HG03469 (cell line): Measurements from ENCODE around the gene GFPT1.

ENCODE experiments used
- ATAC-seq: cut with Tn5 transposase; IDR thresholded peaks from one replicate; pipeline ENCODE4 v1.9.1; 2021; ENCODE audit warnings: mild to moderate bottlenecking, moderate library complexity, moderate number of reproducible peaks; ENCODE audit not compliant: unreplicated experiment

Gene GFPT1

DNA sequence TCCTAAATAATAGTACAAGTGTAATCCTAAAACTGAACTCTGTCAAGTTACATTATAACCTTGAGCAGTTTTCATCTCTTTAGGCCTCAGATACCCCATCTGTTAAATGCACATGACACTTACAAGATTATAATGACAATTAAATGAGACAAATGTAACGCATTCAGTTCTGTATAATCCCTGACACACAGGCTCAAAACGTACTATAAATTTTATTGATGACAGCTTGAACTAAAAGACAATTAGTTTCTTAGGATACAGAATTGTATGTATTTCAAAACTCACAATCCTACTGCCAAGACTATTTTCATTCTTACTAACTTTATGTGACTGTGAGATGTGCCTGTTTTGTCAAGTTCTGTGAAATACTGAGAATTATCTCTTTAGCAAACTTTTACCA lies 56.2 kb downstream of the GFPT1 start:
- no peak for ATAC-seq

DNA sequence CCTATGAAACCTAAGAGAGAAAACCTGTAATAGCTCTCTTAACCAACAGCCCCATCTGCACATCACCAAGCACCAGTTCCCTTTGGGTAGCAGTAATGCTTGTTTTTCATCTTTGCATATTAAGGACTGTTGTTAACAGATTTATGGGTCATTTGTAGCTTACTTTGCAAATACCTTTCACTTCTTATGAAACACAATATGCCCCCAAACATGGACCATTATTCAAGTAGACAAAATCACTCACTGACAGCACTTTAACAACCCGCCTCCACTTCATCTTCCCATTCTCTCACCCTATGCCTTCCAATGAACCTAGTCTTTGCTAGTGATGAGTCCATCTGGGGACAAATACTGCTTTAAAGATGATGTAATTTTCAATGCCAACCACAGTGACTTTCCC lies 64.4 kb downstream of the GFPT1 start:
- ATAC-seq = no peak

DNA sequence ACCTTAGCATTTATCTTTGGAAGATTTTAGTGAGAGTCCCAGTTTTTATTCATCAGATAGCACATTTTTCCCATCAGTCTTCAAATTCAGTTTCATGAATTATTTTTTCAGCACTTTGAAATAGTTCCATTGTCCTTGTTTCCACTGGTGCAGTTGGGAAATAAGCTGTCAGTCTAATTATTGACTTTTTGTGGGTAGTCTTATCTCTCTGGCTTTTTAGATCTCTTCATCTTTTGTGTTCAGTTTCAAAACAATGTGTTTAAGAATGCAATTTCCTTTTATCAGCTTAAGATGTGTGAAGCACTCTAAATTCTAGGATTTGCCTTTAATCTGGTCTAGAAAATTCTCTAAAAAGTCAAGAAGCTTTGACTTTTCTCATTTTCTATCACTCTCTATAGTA lies 70.5 kb downstream of the GFPT1 start:
- ATAC-seq = no peak

- ATAC-seq = no peak
These were observed 71.8 kb downstream of the GFPT1 start for GRCh38 chr2:69315160-69315761.

GRCh38 chr2:69311024-69311416 lies 76.0 kb downstream of the GFPT1 start:
- ATAC-seq = no peak

GRCh38 chr2:69310111-69311023 lies 76.7 kb downstream of the GFPT1 start:
- ATAC-seq = no peak

DNA sequence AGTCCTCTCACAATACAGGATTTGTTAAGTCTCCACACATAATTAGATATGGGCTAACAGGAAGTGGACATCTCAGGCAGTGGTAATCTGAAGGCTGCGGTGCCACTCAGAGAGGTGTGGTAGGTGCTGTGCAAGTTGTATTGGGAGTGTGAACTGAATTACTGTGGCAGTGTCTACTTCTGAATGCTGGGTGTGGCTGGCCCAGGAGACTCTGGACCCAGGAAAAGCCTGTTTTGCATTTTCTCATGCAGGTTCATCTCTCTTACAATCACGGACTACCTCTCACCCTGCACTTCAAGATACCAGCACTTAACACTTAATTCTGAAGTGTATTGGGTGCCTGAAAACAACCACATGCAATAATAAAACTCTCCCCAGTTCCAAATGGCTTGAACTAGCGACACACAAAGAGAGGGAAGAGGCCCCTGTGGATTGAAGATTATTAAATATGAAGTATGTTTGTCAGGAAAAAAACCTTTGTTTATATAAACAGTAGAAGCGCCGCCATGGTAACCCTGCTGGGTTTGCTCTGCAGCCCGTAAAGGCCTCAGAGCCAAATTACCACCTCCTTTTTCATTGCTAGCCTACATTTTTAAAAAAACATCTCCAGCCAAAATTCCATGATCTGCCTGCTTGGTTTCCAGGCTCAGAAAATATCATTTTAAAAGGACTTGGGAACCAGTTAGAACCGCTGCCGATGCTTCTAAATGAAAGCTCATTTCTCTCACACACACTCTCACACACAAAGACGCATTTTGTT lies 77.5 kb downstream of the GFPT1 start:
- no peak for ATAC-seq

DNA sequence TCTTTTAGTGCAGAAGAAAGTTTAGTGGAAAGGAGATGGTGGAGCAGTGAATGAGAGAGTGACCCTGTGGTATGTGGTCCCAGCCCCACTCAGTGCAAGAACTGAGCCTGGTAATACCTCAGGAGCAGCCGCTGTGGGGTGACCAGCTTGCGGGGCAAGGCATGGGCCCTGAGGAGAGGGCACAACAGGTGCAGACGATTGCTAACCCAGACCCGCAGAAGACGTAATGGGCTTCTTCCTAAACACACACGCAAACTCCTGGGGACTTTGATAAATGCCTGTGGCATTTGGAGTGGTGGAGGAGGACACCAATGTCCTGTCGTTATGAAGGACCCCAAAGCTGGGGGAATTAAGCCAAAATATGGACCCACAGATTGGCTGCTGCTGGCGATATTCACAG lies 78.7 kb downstream of the GFPT1 start:
- no peak for ATAC-seq

GRCh38 chr2:69307579-69308064 lies 79.4 kb downstream of the GFPT1 start:
- no peak for ATAC-seq

DNA sequence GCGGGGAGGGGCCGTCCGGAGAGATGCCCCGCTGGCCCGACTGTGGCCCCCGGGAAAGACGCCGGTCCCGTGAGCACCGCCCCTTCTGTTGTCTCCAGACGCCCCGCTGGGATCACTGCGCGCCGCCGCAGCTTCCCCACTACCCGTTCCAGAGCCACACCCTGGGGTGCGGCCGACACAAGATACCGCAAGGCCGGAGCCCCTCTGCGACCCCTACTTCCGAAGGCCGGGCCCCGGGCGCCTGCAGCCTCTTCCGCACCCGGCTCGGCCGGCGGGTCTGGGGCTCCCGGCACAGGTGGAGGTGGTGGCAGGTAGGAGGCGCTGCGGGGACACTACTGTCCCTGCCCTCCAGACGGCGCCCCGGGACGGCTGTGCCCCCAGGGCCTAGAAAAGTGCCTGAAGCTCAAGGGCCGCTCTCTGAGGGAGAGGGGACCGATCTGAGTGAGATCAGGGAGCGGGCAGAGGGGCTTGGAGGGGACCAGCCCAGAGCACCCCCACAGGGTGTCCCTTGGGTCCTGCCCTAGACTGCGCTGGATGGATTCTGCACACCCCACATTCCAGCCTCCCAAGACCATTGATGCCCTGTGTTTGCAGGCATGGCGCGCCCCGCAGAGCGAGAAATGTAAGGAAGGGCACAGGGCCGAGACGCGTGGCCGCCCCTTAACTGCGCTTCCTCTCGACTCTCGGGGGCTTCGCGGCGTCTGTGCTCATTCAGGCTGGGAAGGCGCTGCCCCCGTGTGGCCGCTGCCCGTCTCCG lies 80.0 kb downstream of the GFPT1 start:
- ATAC-seq = peak; percentile 64

GRCh38 chr2:69306393-69306821 lies 80.6 kb downstream of the GFPT1 start:
- no peak for ATAC-seq

DNA sequence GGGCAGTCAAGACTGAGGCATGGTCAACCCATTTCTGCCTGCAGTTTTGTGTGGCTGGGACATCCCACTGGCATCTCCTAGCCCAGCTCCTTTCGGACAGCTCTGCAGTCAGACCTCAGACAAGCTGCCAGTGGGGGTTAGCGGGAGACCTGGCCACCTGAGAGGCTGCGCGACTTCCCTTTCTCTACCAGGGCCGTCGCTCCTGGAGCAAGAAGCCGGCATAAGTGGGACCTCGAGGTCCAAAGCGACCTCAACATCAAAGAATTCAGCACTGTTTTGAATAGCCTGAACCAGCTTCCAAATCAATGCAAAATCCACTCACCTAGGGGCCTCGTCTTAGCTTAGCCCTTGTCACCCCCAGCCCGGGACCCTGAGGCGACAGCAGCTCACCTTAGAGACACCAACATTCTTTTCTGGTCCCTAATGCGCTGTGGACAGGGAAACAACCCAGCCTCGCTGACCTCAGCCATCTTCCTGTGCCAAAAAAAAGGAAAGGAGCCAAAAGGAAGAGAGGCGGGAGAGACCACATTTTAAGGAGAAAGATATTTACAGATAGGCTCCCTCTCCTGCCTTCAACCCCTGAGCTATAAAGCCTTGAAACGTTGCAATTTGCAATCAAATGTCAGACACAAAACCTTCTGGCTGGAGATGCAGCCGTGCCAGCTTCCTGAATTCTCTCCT lies 81.2 kb downstream of the GFPT1 start:
- no peak for ATAC-seq

DNA sequence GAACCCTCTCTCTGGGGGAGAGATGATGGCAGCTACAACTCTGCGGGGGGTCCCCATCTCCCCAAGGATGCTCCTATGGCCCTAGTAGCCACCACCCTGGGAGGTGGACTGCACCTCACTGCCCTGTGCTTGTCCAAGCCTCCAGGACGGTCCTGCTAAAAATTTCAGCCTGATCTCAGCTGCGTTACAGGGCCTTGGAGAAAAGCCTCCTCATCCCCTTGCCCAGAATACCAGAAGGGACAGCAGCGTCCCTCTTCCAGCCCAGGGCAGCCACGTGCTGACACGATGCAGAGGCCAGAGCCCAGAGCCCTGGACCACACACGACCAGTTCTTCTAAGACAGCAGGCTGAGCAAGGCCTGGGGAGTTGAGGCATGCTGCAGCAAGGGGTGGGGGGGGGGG lies 81.9 kb downstream of the GFPT1 start:
- no peak for ATAC-seq

DNA sequence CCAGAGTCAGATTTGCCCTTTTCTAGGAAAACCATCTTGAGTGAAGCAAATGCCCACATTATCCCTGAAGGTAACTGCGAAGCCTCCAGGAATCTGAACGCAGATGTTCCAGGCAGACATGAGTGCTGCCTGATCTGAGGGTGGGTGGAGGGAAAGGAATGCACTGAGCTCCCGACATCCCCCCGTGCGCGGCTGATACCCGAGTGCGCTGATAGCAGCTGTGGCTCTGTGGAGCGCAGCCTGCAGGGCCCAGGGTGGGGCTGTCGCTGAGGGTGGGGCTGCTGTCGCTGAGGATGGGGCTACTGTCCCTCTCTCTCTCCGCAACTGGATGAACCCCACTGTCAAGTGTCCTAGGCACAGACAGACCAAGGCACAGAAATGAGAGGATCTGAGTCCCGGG lies 82.4 kb downstream of the GFPT1 start:
- ATAC-seq = no peak

DNA sequence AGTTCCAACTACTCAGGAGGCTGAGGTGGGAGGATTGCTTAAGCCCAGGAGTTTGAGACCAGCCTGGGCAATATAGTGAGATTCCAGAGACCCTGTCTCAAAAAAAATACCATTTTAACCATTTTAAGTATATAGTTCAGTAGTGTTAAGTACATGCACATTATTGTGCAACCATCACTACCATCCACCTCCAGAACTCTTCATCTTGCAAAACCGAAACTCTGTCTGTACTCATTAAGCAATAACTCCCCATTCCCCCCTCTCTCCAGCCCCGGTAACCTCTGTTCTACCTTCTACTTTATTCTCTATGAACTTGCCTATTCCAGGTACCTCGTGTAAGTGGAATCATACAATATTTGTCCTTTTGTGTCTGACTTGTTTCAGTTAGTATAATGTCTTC lies 86.4 kb downstream of the GFPT1 start:
- ATAC-seq = no peak

DNA sequence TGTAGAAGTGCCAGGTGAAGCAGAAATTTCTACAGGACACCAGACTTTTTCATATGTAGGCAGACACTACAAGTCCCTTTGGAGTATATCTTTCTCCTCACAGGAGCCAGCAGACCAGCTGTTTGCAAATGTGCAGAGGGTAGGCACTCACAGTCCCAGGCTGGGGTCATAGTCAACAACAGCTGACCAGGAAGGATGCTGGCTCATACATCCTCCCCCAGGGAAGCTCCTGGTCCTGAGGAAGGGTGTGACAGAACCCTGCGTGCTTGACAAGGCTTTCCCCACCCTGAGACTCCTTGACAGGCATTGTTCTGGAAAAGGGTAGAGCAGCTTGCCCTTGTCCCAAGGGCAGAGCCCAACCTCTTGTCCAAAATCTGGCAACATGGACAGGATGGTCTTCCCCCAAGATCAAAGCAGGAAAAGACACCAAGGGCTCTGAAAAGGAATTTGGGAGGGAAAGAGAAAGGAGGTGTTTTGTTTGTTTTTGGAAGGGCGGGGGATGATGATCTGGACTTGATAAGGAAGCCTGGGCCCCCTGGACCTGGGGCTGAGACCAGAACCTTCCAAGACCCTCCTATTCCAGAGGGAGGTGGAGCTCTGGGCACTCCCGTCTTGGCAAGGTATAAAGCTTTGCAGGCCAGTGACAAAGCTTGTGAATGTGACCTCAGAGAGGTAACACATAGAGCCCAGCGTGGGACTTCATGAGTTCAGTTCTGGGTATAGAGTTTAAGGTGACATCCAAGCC lies 87.1 kb downstream of the GFPT1 start:
- ATAC-seq = no peak

GRCh38 chr2:69298862-69299261 lies 88.2 kb downstream of the GFPT1 start:
- ATAC-seq = no peak

- no peak for ATAC-seq
These were observed 88.8 kb downstream of the GFPT1 start for GRCh38 chr2:69298261-69298660.

- no peak for ATAC-seq
These were observed 89.8 kb downstream of the GFPT1 start for GRCh38 chr2:69297216-69297615.

DNA sequence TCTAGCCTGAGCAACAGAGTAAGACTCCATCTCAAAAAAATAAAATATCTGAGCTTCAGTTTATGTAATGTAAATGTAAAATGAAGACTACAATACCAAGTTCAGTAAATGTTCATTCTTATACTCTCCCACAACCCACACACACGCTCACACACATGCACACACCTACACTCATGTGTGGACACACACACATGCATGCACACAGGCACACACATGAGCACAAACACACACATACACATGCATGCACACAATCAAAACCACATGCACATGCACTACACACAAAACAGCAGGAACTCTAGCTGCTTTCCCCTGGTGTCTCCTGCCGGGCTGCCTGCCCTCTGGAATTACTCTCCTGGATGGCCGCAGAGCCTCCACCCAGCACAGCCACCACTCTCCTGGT lies 90.6 kb downstream of the GFPT1 start:
- ATAC-seq = no peak
